GM18951 (cell line): ENCODE data around the gene MICALL1.

ENCODE experiments used
- POLR2A ChIP-seq: IDR thresholded peaks from 4 replicates; pipeline ENCODE4 v1.6.1; 2011; ENCODE audit warnings: mild to moderate bottlenecking; ENCODE audit not compliant: insufficient read length, insufficient read depth; ENCODE audit errors: extremely low read depth
- in situ Hi-C: fragments of 300-500 bp; cut with MboI; formaldehyde crosslinking; loops from one replicate; pipeline ENCODE4 v1.12.0; 2022; ENCODE audit warnings: low sequenced_read_pairs, mixed read lengths, inconsistent platforms; ENCODE audit not compliant: unreplicated experiment

MICALL1 gene, protein sequence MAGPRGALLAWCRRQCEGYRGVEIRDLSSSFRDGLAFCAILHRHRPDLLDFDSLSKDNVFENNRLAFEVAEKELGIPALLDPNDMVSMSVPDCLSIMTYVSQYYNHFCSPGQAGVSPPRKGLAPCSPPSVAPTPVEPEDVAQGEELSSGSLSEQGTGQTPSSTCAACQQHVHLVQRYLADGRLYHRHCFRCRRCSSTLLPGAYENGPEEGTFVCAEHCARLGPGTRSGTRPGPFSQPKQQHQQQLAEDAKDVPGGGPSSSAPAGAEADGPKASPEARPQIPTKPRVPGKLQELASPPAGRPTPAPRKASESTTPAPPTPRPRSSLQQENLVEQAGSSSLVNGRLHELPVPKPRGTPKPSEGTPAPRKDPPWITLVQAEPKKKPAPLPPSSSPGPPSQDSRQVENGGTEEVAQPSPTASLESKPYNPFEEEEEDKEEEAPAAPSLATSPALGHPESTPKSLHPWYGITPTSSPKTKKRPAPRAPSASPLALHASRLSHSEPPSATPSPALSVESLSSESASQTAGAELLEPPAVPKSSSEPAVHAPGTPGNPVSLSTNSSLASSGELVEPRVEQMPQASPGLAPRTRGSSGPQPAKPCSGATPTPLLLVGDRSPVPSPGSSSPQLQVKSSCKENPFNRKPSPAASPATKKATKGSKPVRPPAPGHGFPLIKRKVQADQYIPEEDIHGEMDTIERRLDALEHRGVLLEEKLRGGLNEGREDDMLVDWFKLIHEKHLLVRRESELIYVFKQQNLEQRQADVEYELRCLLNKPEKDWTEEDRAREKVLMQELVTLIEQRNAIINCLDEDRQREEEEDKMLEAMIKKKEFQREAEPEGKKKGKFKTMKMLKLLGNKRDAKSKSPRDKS

DNA sequence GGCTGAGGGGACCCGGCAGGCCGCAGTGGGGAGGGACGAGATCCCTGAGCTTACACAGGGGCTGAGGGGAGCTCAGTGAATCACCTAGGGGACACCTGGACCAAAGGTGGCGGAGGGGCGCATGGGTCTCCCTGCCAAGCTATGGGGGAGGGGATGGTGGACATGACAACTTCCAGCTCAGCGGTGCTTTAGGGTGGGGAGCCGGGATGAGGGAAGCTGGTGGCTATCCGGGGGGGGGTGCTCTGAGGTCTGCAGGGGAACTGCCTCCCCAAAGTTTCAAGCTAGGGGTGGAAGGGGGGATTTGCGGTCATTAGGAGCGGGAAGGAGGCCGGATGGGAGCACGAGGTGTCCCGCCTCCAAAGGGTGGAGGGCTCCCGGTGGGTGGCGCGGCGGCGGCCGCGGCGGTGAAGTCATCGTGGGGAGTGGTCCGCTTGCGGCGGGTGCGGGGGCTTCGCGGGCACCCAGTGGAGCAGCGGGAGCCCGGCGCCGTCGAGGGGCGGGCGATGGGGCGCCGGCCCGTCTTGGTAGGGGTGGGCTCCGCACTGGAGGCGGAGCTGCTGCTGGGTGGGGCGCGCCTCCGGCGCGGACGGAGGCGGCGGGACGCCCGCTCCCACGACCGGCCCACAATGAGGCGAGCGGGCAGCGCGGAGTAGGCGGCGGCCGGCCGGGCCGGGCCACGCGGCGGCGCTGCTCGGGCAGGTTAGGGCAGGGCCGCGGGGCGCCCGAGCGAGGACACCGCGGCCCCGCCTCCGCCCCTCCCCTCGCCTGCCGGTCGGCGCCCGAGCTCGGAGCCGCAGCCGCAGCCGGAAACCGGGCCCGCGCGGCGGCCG, at the start of gene MICALL1:
Gene MICALL1, plus strand, starts transcription at position 764 of the 830 bp plus-strand sequence. CDS start 126 bp downstream, outside the sequence.
- no peak for TF ChIP-seq POLR2A
- in situ Hi-C loops: no loop called here

DNA sequence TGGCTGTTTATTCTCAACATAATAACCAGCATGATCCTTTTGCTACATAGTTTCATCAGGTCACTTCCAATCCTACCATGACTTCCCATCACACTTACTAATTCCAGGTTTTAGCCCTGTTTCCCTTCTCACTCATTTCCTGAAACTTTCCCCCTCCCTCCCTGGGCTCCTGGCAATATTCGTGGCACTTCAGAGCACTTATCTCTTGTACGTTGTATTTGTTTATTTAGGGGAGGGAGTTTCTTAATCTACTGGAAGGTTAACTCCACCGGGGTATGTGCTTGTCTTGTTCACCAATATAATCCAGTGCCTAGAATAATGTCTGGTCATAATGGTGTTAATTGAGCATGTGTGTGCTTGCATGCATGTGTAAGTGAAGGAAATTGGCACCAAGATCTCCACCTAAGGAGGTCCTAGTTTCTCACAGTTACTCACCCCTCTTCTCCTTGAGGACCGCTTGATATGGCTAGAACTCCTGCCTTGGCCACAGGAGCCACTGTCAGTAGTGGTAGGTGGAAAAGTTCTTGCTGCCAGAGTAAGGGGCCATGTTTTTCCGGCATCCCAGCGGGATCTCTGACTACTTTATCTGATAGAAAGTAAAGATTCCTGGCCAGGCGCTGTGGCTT, 45.2 kb upstream of the MICALL1 start:
- no peak for TF ChIP-seq POLR2A
- in situ Hi-C loops: no loop called here

DNA sequence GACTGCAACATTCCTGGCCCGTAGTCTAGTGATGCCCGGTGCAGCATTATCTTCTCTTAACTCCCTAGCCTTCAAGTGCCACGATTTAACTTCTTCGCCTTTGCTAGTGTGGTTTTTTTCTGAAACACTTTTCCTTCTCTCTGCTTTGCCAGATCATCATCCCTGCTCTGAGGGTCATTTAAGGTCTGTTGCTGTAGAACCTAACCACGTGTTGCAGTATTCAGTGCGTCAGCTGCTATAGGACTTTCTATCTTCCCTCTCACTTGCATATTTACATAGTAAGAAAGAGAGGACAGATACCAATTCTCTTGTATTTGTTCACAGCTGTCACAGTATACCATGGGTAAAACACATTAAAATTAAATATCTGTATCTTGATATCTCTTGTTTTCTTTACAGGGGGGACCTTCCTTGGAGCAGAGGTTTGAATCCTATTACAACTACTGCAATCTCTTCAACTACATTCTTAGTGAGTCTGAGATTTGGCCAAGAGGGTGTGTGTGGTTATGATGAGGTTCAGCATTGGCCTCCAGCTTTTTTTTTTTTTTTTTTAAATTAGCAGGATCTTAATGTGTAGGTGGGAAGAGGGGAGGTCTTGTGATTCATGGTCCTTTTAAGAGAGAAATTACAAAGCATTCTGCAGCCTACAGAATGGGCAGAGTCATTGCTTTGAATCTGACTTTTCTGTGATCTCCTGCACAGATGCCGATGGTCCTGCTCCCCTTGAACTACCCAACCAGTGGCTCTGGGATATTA, 43.3 kb upstream of the MICALL1 start:
- in situ Hi-C loops: no loop called here
- TF ChIP-seq POLR2A: no peak

DNA sequence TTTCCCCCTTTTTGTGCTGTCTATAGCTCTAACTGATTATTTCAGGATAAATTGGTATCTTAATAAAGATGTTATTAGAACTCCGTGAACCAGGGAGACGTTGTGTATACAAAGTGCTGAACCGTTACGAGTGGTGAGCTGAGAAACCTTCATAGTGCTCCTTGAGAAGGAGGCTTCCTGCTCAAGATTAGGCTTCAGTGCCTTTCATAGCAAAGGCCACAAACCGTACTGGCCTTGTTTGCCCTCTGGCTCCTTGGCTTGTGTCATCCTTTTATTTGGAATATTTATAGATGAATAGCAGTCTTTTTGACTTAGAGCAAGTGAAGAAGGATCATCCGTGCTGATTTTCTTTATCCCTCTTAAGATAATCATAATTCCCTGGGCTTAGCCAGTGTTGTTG, 40.6 kb upstream of the MICALL1 start:
- TF ChIP-seq POLR2A: no peak
- in situ Hi-C loops: no loop called here

DNA sequence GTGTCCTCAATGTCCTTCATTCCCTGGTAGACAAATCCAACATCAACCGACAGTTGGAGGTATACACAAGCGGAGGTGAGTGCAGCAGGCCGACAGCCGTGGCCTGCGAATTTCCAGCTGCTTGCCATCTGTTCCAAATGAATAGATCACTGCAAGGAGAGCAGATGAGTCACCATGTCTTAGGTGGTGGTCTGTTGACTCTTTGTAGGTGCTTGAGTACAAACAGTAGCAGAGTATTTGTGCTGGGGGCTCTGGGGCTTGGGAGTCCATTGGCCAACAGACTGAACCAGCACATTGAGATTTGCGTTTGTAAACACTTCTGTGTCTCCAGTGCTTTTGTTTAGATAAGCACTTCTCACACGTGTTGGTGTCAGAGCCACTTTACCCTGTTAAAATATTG, 35.8 kb upstream of the MICALL1 start:
- in situ Hi-C loops: loop anchor here (10.0 kb wide), 1 partner anchor 55 kb away; no protein-coding TSS in a partner anchor

DNA sequence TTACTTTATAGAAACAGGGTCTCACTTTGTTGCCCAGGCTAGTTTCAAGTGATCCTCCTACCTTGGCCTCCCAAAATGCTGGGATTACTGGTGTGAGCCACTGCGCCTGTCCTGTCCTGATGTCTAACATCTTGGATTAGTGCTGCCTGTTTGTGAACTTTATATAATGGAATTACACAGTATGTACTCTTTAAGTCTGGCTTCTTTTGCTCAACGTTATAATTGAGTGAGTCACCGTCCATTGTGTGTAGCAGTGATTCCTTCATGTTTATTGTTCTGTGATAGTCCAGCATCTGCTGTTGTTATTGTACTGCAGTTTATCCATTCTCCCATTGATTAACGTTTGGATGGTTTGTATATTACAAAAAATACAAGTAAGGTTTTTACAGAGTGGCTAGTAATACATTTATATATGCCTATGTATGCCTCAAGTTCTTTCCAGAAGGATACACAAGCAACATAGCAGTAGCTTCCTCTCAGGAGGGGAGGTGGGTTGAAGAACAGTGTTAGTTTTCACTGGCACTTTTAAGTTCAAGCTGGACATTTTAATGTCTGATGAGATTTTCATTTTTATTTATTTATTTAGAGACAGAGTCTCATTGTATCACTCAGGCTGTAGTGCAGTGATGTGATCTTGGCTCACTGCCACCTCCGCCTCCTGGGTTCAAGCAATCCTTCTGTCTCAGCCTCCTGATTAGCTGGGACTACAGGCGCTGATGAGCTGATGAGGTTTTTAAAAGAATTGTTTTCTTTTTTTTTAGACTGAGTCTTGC, 25.2 kb upstream of the MICALL1 start:
- in situ Hi-C loops: no loop called here
- TF ChIP-seq POLR2A: no peak

More for the DNA sequence above, 35.8 kb upstream of the MICALL1 start:
- TF ChIP-seq POLR2A: no peak

DNA sequence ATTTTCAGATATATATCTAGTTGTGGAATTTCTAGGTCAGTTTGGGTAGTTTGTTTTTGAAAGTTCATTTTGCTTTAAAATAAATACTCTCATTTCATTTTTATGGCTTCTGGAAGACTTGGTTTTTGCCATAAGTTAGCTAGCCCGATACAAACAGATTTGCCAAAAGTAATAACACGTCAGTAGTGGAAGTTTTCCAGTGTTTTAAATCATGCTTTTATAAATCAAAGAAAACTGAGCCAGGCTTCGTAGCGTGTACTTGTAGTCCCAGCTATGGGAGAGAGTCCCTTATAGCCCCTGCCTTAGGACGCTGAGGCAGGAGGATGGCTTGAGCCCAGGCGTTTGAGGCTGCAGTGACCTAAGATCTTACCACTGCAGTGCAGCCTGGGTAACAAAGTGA, 21.7 kb upstream of the MICALL1 start:
- no peak for TF ChIP-seq POLR2A

DNA sequence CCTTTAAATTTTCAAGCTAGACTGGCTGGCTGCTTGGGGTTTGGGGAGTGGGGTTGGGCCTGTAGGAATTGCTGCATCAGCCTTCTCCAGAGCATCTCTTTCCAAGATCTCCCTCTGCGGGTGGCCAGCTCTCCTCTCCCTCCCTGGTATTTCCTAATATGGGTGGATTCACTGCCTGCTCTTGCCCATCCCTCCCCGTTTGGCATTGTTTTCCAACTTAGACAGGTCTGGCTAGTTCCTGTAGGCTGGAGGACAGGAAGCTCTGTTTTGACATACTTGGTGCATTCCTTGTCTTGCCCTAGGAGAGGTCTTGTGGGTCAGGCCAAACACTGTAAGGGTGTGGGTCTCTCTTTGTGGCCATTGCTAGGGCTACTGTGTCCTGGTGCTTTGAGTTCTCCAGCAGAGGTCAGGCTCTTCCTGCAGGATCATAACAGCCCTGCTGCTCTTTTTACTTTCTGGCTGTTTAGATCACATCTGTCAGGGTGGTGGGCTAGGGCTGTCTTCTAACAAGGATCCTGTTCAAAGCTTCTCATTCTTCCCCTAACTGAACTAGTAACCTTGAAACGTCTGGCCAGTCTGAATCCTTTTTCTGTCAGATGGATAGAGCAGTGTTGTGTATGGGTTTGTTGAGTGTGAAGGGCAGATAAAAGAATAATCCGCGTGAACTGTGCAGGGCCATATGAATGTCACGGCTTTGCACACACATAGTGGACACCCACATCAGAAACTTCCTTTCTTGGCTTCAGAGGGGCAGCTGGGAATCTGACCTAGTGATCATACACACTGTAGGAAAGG, 18.3 kb upstream of the MICALL1 start:
- in situ Hi-C loops: no loop called here
- TF ChIP-seq POLR2A: no peak

More for the DNA sequence above, 21.7 kb upstream of the MICALL1 start:
- in situ Hi-C loops: no loop called here

DNA sequence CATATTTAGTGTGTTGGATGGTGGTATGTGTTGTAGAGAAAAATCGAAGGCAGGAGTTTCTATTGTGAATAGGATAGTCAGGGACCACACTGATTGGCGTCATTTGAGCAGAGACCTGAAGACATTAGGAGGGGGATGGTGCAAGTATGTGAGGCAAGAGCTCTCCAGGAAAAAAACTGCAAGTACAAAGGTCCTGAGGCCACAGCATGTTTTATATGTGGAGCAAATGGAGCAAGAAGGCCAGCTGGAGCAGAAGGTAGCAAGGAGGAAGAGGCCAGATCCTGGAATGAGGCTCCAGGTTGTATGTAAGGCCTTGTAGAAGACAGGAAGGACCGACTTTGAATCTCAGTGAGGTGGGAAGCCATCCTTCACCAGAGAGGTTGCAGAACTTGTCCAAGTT, 14.2 kb upstream of the MICALL1 start:
- TF ChIP-seq POLR2A: no peak
- in situ Hi-C loops: no loop called here

DNA sequence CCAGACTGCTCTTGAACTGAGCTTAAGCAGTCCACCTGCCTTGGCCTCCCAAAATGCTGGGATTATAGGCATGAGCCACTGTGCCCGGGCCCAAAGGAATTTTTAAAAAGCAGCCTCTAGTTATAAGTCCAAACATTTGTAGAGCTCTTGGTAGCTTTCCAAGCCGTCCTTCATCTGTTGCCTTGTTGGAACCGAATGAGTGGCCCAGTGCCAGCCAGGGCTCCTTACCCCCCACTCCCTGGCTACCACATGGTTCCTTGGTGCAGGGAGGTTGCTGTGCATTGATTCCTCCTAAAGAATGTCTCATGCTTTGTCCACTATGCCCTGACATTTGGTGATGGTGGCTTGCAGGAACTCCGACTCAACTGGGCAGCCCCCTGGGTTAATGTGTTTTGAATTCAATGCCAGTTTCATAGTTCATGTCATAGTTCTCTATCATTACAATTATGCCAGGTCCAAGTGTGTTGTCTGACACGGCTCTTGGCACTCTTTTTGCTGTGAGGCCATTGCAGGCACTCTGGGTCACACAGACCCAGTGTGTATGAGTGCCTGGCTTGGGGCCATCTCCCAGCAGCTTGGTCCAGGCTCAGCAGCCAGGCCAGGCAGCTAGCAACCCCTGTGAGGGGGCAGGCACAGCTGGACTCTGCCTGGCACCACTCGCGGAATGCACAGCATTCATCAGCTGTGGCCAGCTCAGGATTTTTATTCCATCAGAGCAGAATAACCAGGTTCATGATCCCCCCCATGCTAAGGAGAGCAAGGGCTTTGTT, 13.3 kb upstream of the MICALL1 start:
- no peak for TF ChIP-seq POLR2A
- in situ Hi-C loops: no loop called here
